Liver (tissue), 9 donors: ENCODE measurements around the gene ZCWPW1. TPM values are rescaled to one million over a fixed set of nuclear protein-coding genes. Genes with fewer than 3 reads are reported as not detected.

ENCODE experiments used
- DNase-seq: peaks from one replicate; pipeline ENCODE4 v3.0.0-alpha.2; 2017; ENCODE audit warnings: low spot score
- H3K27ac ChIP-seq, 2 donors: one replicate each; pipeline ENCODE4 v1.7.0; 2013; ENCODE audit warnings: inconsistent platforms in 2 of 2, low read length in 2 of 2, control low read depth in 1 of 2, low read depth in 1 of 2, mild to moderate bottlenecking in 1 of 2
- H3K27me3 ChIP-seq, 4 donors: one replicate each; pipeline versions ENCODE4 v1.6.1 to v1.7.0; 2013; ENCODE audit warnings: low read length in 3 of 4, inconsistent platforms in 1 of 4, mild to moderate bottlenecking in 1 of 4, moderate library complexity in 1 of 4; ENCODE audit not compliant: control insufficient read depth in 4 of 4, insufficient read depth in 4 of 4
- H3K36me3 ChIP-seq, 4 donors: one replicate each; pipeline versions ENCODE4 v1.6.1 to v1.7.0; 2013; ENCODE audit warnings: low read length in 3 of 4, mild to moderate bottlenecking in 3 of 4, low read depth in 1 of 4, moderate library complexity in 1 of 4; ENCODE audit not compliant: control insufficient read depth in 4 of 4, insufficient read depth in 3 of 4
- H3K4me1 ChIP-seq, 4 donors: one replicate each; pipeline versions ENCODE4 v1.6.1 to v1.7.0; 2013; ENCODE audit warnings: low read length in 3 of 4, mild to moderate bottlenecking in 3 of 4, moderate library complexity in 1 of 4; ENCODE audit not compliant: control insufficient read depth in 4 of 4, insufficient read depth in 4 of 4
- H3K4me3 ChIP-seq, 3 donors: one replicate each; pipeline versions ENCODE4 v1.6.1 to v1.7.0; 2013; ENCODE audit warnings: low read length in 3 of 3, control low read depth in 1 of 3, low read depth in 1 of 3, mild to moderate bottlenecking in 1 of 3
- H3K9ac ChIP-seq, 2 donors: one replicate each; pipeline ENCODE4 v1.7.0; 2013; ENCODE audit warnings: low read length in 2 of 2, mild to moderate bottlenecking in 2 of 2, moderate library complexity in 2 of 2, control low read depth in 1 of 2, low read depth in 1 of 2
- H3K9me3 ChIP-seq, 4 donors: one replicate each; pipeline versions ENCODE4 v1.6.1 to v1.7.0; 2013; ENCODE audit warnings: low read length in 3 of 4; ENCODE audit not compliant: control insufficient read depth in 4 of 4
- CTCF ChIP-seq: fragments of 150-350 bp; IDR thresholded peaks from 2 replicates; pipeline ENCODE4 v1.5.1; 2017; ENCODE audit warnings: improper control_type of control experiment, low read depth, low read length; ENCODE audit not compliant: missing input control
- EGR1 ChIP-seq, 2 donors: IDR thresholded peaks; 2 replicates each; pipeline ENCODE4 v1.6.1; 2016 to 2018; ENCODE audit warnings: antibody characterized with exemption in 2 of 2, low read depth in 2 of 2
- FOXA1 ChIP-seq: IDR thresholded peaks from 2 replicates; pipeline ENCODE4 v1.6.1; 2016; ENCODE audit warnings: antibody characterized with exemption
- FOXA2 ChIP-seq: IDR thresholded peaks from 2 replicates; pipeline ENCODE4 v1.6.1; 2016; ENCODE audit warnings: antibody characterized with exemption
- GABPA ChIP-seq, 2 donors: IDR thresholded peaks in 1 of 2; conservative IDR thresholded peaks in 1 of 2; 2 replicates each; pipeline ENCODE4 v1.6.1; 2016; ENCODE audit warnings: antibody characterized with exemption in 2 of 2, mild to moderate bottlenecking in 1 of 2, moderate library complexity in 1 of 2
- HNF4A ChIP-seq, 2 donors: conservative IDR thresholded peaks; 2 replicates each; pipeline ENCODE4 v1.6.1; 2016; ENCODE audit warnings: antibody characterized with exemption in 2 of 2, mild to moderate bottlenecking in 2 of 2
- HNF4G ChIP-seq: IDR thresholded peaks from 2 replicates; pipeline ENCODE4 v1.6.1; 2016; ENCODE audit warnings: antibody characterized with exemption
- JUND ChIP-seq, 2 donors: IDR thresholded peaks; 2 replicates each; pipeline ENCODE4 v1.6.1; 2016; ENCODE audit warnings: antibody characterized with exemption in 2 of 2
- MAX ChIP-seq: IDR thresholded peaks from 2 replicates; pipeline ENCODE4 v1.6.1; 2016; ENCODE audit warnings: antibody characterized with exemption
- NR2F2 ChIP-seq: IDR thresholded peaks from 2 replicates; pipeline ENCODE4 v1.6.1; 2016; ENCODE audit warnings: antibody characterized with exemption
- RAD21 ChIP-seq, 2 donors: IDR thresholded peaks; 2 replicates each; pipeline ENCODE4 v1.6.1; 2016; ENCODE audit warnings: antibody characterized with exemption in 2 of 2, mild to moderate bottlenecking in 2 of 2
- REST ChIP-seq: IDR thresholded peaks from 2 replicates; pipeline ENCODE4 v1.6.1; 2016; ENCODE audit warnings: antibody characterized with exemption, mild to moderate bottlenecking
- RXRA ChIP-seq, 2 donors: IDR thresholded peaks; 2 replicates each; pipeline ENCODE4 v1.6.1; 2017 to 2018; ENCODE audit warnings: antibody characterized with exemption in 2 of 2, mild to moderate bottlenecking in 1 of 2
- SP1 ChIP-seq: IDR thresholded peaks from 2 replicates; pipeline ENCODE4 v1.6.1; 2018; ENCODE audit warnings: antibody characterized with exemption, mild to moderate bottlenecking
- TAF1 ChIP-seq: conservative IDR thresholded peaks from 2 replicates; pipeline ENCODE4 v1.6.1; 2016; ENCODE audit warnings: antibody characterized with exemption, mild to moderate bottlenecking
- YY1 ChIP-seq: IDR thresholded peaks from 2 replicates; pipeline ENCODE4 v1.6.1; 2016; ENCODE audit warnings: antibody characterized with exemption, mild to moderate bottlenecking
- ZBTB33 ChIP-seq: IDR thresholded peaks from 2 replicates; pipeline ENCODE4 v1.6.1; 2016; ENCODE audit warnings: antibody characterized with exemption
- WGBS: extraction: QIAGEN DNeasy Blood & Tissue Kit; methylation state at CpG from one replicate; pipeline ENCODE4 v1.1.7; 2013; 5-methylcytosine and 5-hydroxymethylcytosine counted together
- polyA plus RNA-seq, 2 donors: library from polyadenylated mRNA; stranded (reverse) in 1 of 2; unstranded in 1 of 2; fragments of 200-250 nt in 1 of 2; fragments of >200 nt in 1 of 2; fragmentation: Nextera tagmentation in 1 of 2; extraction: Ambion mirVana in 1 of 2; gene quantifications; one replicate each; pipeline versions ENCODE4 v1.2.1 to v1.2.3, GENCODE V29; 2013 to 2015
- total RNA-seq, 2 donors: library from RNA; depleted of rRNA; stranded (reverse); fragments of >200 nt; gene quantifications; one replicate each; pipeline ENCODE4 v1.2.3, GENCODE V29; 2014
- TF ChIP-seq, protein P1 (sequence below): IDR thresholded peaks from 2 replicates; pipeline ENCODE4 v1.6.1; 2016; ENCODE audit warnings: antibody characterized with exemption
- donor health status: healthy.
- donor health status: healthy.
- donor health status: healthy.
- donor health status: healthy.
- donor health status: healthy.

ZCWPW1 gene
- total and polyA plus RNA-seq, 4 donors = 1.4 to 3.3 (median 2.8) TPM

DNA sequence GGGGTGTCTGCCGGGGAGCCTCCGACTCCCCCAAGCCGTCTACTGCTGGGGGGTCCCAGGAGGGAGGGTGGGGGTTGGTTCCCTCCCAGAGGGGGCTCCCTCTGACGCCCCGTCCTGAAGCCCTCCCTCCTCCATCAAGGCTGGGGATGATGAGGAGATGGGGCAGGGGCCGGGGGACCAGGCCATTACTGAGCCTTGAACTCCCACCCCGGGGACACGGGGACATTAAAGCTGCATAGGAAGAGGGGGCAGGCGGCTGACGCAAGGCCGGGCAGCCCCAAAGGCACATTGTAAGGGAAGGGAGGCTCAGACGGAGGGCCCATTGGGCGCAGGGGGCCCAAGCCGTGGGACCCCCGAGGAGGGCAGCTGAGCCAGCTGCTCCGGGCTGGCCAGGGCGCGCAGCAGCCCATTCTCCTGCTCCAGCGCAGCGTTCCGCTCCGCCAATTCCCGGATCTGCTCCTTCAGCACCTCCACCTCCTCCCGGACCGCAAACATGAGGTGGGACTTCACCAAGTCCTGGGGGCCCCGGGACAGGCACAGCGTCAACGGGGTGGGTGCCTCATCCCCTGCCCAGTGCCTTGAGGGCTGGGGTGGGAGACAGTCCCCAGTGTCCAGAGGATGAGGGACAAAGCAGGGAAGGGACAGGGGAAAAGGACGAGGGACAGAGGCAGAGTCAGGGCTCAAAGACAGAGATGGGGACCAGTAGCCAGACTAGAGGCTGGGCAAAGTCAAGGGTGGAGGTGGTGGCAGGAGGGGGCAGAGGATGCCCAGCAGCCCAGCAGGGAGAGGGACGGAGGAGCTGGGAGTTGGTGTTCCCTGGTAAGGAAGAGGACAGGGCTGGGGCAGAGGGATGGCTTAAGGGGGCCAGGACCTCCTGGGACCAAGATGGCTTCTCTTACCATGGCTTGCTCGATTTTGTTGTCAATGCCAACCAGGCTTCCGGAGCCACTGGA lies 38.4 kb upstream of the ZCWPW1 start:
- no peak overlapping the region for H3K9ac ChIP-seq
- H3K4me3 ChIP-seq = no peak overlapping the region
- no peak overlapping the region for H3K27ac ChIP-seq
- H3K9me3 ChIP-seq = no peaks in the 10 kb centered on the region
- peaks cover 0 to 3% (median 0%) of the 10 kb centered on the region in 4 donors for H3K36me3 ChIP-seq
- DNase-seq = no peak
- peaks cover 5 to 15% (median 11%) of the 10 kb centered on the region in 4 donors for H3K4me1 ChIP-seq
- no peaks in the 10 kb centered on the region for H3K27me3 ChIP-seq
- 87% methylated on average over 32 of the region's 32 CpGs for whole genome bisulfite sequencing
- TF ChIP-seq, protein P1, sequence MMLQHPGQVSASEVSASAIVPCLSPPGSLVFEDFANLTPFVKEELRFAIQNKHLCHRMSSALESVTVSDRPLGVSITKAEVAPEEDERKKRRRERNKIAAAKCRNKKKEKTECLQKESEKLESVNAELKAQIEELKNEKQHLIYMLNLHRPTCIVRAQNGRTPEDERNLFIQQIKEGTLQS = no peak
- TF ChIP-seq GABPA (IDR thresholded peaks at IDR 0.05 in 1 of 2, conservative IDR thresholded peaks at IDR 0.05 in 1 of 2) (no peak), EGR1 (IDR thresholded peaks at IDR 0.05; ENCODE audit: low read depth in 2 of 2) (no peak), REST (no peak), YY1 (no peak), ZBTB33 (no peak), FOXA2 (no peak), RXRA (IDR thresholded peaks at IDR 0.05) (no peak), MAX (no peak), NR2F2 (no peak), TAF1 (no peak), RAD21 (IDR thresholded peaks at IDR 0.05) (no peak), JUND (IDR thresholded peaks at IDR 0.05) (no peak), HNF4G (no peak), FOXA1 (no peak), HNF4A (conservative IDR thresholded peaks at IDR 0.05) (no peak), SP1 (no peak), CTCF (no peak)
